Thyroid gland (tissue), 4 donors: ENCODE results near the gene SSUH2. TPM values are rescaled to one million over a fixed set of nuclear protein-coding genes. Genes with fewer than 3 reads are reported as not detected.

Experiments used
- DNase-seq, 2 donors: peaks; one replicate each; pipeline ENCODE4 v3.0.0-alpha.2; 2019
- H3K27ac ChIP-seq, 3 donors: fragments of 200-600 bp; sonication (generic); 1 replicate in 2 of 3; 2 replicates in 1 of 3; pipeline ENCODE4 v1.5.1; 2016 to 2019; ENCODE audit warnings: mild to moderate bottlenecking in 1 of 3, moderate library complexity in 1 of 3
- H3K27me3 ChIP-seq: fragments of 200-600 bp; sonication (generic); one replicate; pipeline ENCODE4 v1.5.1; 2019
- H3K36me3 ChIP-seq, 2 donors: fragments of 200-600 bp; sonication (generic); one replicate each; pipeline ENCODE4 v1.5.1; 2016 to 2019
- H3K4me1 ChIP-seq, 2 donors: fragments of 200-600 bp; sonication (generic); one replicate each; pipeline ENCODE4 v1.5.1; 2017 to 2019
- H3K4me3 ChIP-seq, 3 donors: fragments of 200-600 bp; sonication (generic); replicated peaks in 1 of 3; 1 replicate in 2 of 3; 2 replicates in 1 of 3; pipeline ENCODE4 v1.5.1; 2016; ENCODE audit warnings: mild to moderate bottlenecking in 1 of 3
- H3K9me3 ChIP-seq: fragments of 200-600 bp; sonication (generic); one replicate; pipeline ENCODE4 v1.5.1; 2017
- POLR2A ChIP-seq, 2 donors: fragments of 450-650 bp; IDR thresholded peaks; one replicate each; pipeline ENCODE4 v1.6.1; 2017; ENCODE audit warnings: antibody characterized with exemption in 2 of 2, mild to moderate bottlenecking in 2 of 2, moderate library complexity in 1 of 2
- WGBS, 2 donors: methylation state at CpG; one replicate each; pipeline ENCODE4 v1.1.5; 2017; 5-methylcytosine and 5-hydroxymethylcytosine counted together
- intact Hi-C: fragments of 100-400 bp; cut with DNase I; formaldehyde crosslinking; loops from one replicate; pipeline ENCODE4 v1.15.1; 2023
- total RNA-seq, 4 donors: library from RNA; depleted of rRNA; stranded (reverse); fragments of >200 nt; gene quantifications; one replicate each; pipeline ENCODE4 v1.2.3, GENCODE V29; 2016
- TF ChIP-seq, protein P1 (sequence below), 6 experiments: fragments of 200-600 bp in 3 of 6; fragments of 450-650 bp in 3 of 6; sonication (generic) in 3 of 6; IDR thresholded peaks; one replicate each; pipeline ENCODE4 v1.5.1; 2016 to 2019; ENCODE audit warnings: antibody characterized with exemption in 6 of 6, mild to moderate bottlenecking in 2 of 6, inconsistent platforms in 1 of 6, moderate library complexity in 1 of 6

The SSUH2 gene
- total RNA-seq, 4 donors from 2014 or later = 0.11 to 1.0 (median 0.42) TPM; not detected in 1

- Histone ChIP-seq H3K27me3 (no peaks in the 10 kb centered on the region), H3K36me3 (no peaks in the 10 kb centered on the region), H3K4me1 (no peaks in the 10 kb centered on the region), H3K27ac (no peak overlapping the region), H3K9me3 (no peaks in the 10 kb centered on the region), H3K4me3 (no peak overlapping the region)
- DNase-seq = no peak
- intact Hi-C loops = no loop called here
- no peak for TF ChIP-seq POLR2A (IDR thresholded peaks at IDR 0.05)
- TF ChIP-seq, protein P1, sequence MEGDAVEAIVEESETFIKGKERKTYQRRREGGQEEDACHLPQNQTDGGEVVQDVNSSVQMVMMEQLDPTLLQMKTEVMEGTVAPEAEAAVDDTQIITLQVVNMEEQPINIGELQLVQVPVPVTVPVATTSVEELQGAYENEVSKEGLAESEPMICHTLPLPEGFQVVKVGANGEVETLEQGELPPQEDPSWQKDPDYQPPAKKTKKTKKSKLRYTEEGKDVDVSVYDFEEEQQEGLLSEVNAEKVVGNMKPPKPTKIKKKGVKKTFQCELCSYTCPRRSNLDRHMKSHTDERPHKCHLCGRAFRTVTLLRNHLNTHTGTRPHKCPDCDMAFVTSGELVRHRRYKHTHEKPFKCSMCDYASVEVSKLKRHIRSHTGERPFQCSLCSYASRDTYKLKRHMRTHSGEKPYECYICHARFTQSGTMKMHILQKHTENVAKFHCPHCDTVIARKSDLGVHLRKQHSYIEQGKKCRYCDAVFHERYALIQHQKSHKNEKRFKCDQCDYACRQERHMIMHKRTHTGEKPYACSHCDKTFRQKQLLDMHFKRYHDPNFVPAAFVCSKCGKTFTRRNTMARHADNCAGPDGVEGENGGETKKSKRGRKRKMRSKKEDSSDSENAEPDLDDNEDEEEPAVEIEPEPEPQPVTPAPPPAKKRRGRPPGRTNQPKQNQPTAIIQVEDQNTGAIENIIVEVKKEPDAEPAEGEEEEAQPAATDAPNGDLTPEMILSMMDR (IDR thresholded peaks at IDR 0.05) = no peak
- WGBS, 2 donors = 100% methylated on average over 1 of the region's 1 CpG
These were observed 7.2 kb downstream of the SSUH2 start for GRCh38 chr3:8637348-8637747.

- H3K4me1 ChIP-seq = no peaks in the 10 kb centered on the region
- DNase-seq = no peak
- no peaks in the 10 kb centered on the region for H3K9me3 ChIP-seq
- H3K36me3 ChIP-seq = no peaks in the 10 kb centered on the region
- no peak for TF ChIP-seq POLR2A (IDR thresholded peaks at IDR 0.05)
- TF ChIP-seq, protein P1 (IDR thresholded peaks at IDR 0.05) = no peak
- H3K27ac ChIP-seq = no peak overlapping the region
- intact Hi-C loops = no loop called here
- no peak overlapping the region for H3K4me3 ChIP-seq
- 73 to 80% methylated on average over 7 of the region's 7 CpGs for WGBS, 2 donors
- no peaks in the 10 kb centered on the region for H3K27me3 ChIP-seq
These were observed 9.0 kb downstream of the SSUH2 start for GRCh38 chr3:8635631-8636030.

- DNase-seq = no peak
- 71 to 96% methylated on average over 2 of the region's 2 CpGs for WGBS, 2 donors
- no peaks in the 10 kb centered on the region for H3K9me3 ChIP-seq
These were observed 9.5 kb downstream of the SSUH2 start for GRCh38 chr3:8635125-8635524.

DNA sequence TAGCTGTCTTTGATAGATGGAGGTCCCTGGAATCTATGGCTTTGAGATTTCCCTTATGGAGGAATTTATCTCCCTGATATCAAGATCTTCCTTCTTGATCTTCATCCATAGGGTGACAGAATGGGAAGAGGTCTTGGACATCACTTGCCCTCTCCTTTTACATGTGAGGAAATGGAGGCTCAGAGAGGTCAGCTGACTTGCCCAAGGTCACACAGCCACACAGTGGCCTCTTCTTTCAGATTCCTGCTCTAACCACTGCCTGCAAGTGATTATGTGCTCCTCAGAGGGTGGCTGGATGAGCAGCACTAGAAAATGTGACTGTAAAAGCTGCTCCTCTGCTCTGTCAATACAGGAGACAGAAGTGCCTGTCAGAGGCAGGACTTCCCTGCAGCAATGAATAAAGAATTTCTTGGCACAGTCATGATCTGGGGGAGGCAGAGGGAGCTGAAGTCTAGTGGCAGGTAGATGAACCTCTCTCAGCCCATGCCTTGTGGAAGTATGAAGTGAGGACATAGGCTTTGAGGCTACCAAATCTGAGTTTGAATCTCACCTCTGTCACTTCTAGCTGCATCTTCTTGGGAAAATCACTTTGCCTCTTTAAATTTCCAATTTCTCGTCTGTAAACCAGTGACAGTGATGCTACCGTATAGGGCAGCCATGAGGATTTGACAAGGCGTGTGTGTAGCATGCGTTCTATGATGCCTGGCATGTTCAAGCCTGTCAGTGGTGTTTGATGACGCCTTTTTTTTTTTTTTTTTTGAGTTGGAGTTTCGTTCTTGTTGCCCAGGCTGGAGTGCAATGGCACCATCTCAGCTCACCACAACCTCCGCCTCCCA is 12.0 kb downstream of the SSUH2 start:
- H3K27me3 ChIP-seq = no peaks in the 10 kb centered on the region
- H3K9me3 ChIP-seq = no peaks in the 10 kb centered on the region
- WGBS, 2 donors = 87 to 92% methylated on average over 7 of the region's 7 CpGs
- no peak overlapping the region for H3K4me3 ChIP-seq
- TF ChIP-seq, protein P1 (IDR thresholded peaks at IDR 0.05) = no peak
- no peak for TF ChIP-seq POLR2A (IDR thresholded peaks at IDR 0.05)
- intact Hi-C loops = no loop called here
- DNase-seq = no peak
- no peaks in the 10 kb centered on the region for H3K36me3 ChIP-seq
- no peak overlapping the region for H3K27ac ChIP-seq
- H3K4me1 ChIP-seq = no peaks in the 10 kb centered on the region

More at GRCh38 chr3:8635125-8635524, 9.5 kb downstream of the SSUH2 start:
- no peak for TF ChIP-seq POLR2A (IDR thresholded peaks at IDR 0.05)
- TF ChIP-seq, protein P1 (IDR thresholded peaks at IDR 0.05) = no peak
- no peak overlapping the region for H3K27ac ChIP-seq
- H3K36me3 ChIP-seq = no peaks in the 10 kb centered on the region
- H3K27me3 ChIP-seq = no peaks in the 10 kb centered on the region
- H3K4me3 ChIP-seq = no peak overlapping the region
- no peaks in the 10 kb centered on the region for H3K4me1 ChIP-seq
- intact Hi-C loops = no loop called here

DNA sequence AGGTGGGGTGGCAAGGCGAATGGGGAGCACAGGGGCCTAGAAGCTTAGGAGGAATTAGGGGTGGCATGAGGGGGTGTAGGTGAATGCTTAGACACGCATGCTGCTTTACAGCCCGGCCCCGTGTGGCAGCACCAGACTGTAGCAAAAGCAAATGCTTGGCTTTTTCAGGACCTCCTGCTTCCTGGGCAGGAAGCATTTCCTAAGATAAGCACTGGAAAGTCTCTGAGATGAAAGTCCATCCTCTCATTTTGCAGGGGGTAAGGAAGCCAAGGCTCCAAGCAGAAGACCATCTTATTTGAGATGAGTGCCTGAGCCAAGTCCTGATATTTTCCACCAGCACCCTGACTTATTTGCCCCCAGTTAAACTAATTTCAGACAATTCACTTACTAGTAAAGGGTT is 12.9 kb downstream of the SSUH2 start:
- H3K36me3 ChIP-seq = no peaks in the 10 kb centered on the region
- no peaks in the 10 kb centered on the region for H3K4me1 ChIP-seq
- 55 to 68% methylated on average over 4 of the region's 4 CpGs for WGBS, 2 donors
- H3K27ac ChIP-seq = no peak overlapping the region
- no peaks in the 10 kb centered on the region for H3K9me3 ChIP-seq
- no peak overlapping the region for H3K4me3 ChIP-seq
- H3K27me3 ChIP-seq = no peaks in the 10 kb centered on the region
- no peak for DNase-seq
- intact Hi-C loops = no loop called here
- TF ChIP-seq POLR2A (IDR thresholded peaks at IDR 0.05) = no peak
- TF ChIP-seq, protein P1 (IDR thresholded peaks at IDR 0.05) = no peak
